Measurements from ENCODE around the gene INSRR. TPM values are rescaled to one million over a fixed set of nuclear protein-coding genes. Genes with fewer than 3 reads are reported as not detected.

INSRR gene
- total RNA-seq, 1 experiment from 2014 or later: not detected

GRCh38 chr1:156840186-156840897 lies 18.6 kb downstream of the INSRR start:
- no peaks in the 10 kb centered on the region for H4K20me1 ChIP-seq (ENCODE audit: low read length)
- H3K4me2 ChIP-seq (ENCODE audit: low read length): no peak overlapping the region
- no peaks in the 10 kb centered on the region for H3F3A ChIP-seq (ENCODE audit: low read length, unreplicated experiment)
- BruUV-seq (replicated peaks): no TSS peak
- DNase-seq: no peak
- H2AFZ ChIP-seq (ENCODE audit: low read length): no peak overlapping the region
- no peak overlapping the region for H3K27ac ChIP-seq (ENCODE audit: low read length)
- H3K4me3 ChIP-seq (ENCODE audit: low read length): no peak overlapping the region
- ChIA-PET CTCF (interaction anchor here (0.6 to 1.1 kb wide), 2 partner anchors 20 to 410 kb away, joined by 4 to 7 read pairs; partner anchors contain the start of gene NTRK1), POLR2A (ENCODE audit: unreplicated experiment) (no interaction called here)
- H3K27me3 ChIP-seq (ENCODE audit: low read length): no peaks in the 10 kb centered on the region
- no peaks in the 10 kb centered on the region for H3K4me1 ChIP-seq (ENCODE audit: insufficient read depth, low read length)
- no peak overlapping the region for H3K9ac ChIP-seq (ENCODE audit: low read length)
- TF ChIP-seq CTCF (conservative IDR thresholded peaks at IDR 0.05; ENCODE audit: low read depth, low read length): no peak
- no peak for TF ChIP-seq EZH2phosphoT487 (IDR thresholded peaks at IDR 0.05; ENCODE audit: borderline replicate concordance, low read length)
- TF ChIP-seq EZH2 (IDR thresholded peaks at IDR 0.05; ENCODE audit: low read length, unreplicated experiment): no peak
- H3K9me2 ChIP-seq (replicated peaks; ENCODE audit: low read length): no peaks in the 10 kb centered on the region
- intact Hi-C loops (cut with micrococcal nuclease): no loop called here
- no peaks in the 10 kb centered on the region for H3K9me3 ChIP-seq (ENCODE audit: low read length)
- H3K36me3 ChIP-seq (ENCODE audit: low read depth, low read length): no peaks in the 10 kb centered on the region
- ATAC-seq: no peak
- no peaks in the 10 kb centered on the region for H3K79me2 ChIP-seq (ENCODE audit: low read length)

- Histone ChIP-seq H3K9ac (ENCODE audit: low read length) (no peak overlapping the region), H3K4me1 (ENCODE audit: insufficient read depth, low read length) (no peaks in the 10 kb centered on the region), H2AFZ (ENCODE audit: low read length) (no peak overlapping the region), H3K4me3 (ENCODE audit: low read length) (no peak overlapping the region), H3K9me2 (replicated peaks; ENCODE audit: low read length) (no peaks in the 10 kb centered on the region), H3K27me3 (ENCODE audit: low read length) (no peaks in the 10 kb centered on the region), H3K36me3 (ENCODE audit: low read depth, low read length) (no peaks in the 10 kb centered on the region), H3K9me3 (ENCODE audit: low read length) (no peaks in the 10 kb centered on the region), H3K27ac (ENCODE audit: low read length) (no peak overlapping the region), H3F3A (ENCODE audit: low read length, unreplicated experiment) (no peaks in the 10 kb centered on the region), H4K20me1 (ENCODE audit: low read length) (no peaks in the 10 kb centered on the region), H3K79me2 (ENCODE audit: low read length) (no peaks in the 10 kb centered on the region), H3K4me2 (ENCODE audit: low read length) (no peak overlapping the region)
- no peak for DNase-seq
- no TSS peak for BruUV-seq (replicated peaks)
- intact Hi-C loops (cut with micrococcal nuclease): loop anchor here (1.0 to 2.0 kb wide), 2 partner anchors 51 to 87 kb away; no protein-coding TSS in a partner anchor
- no peak for ATAC-seq
- CTCF ChIA-PET: interaction anchor here (1.1 to 2.0 kb wide), 4 partner anchors 21 to 113 kb away, joined by 3 to 13 read pairs (median 7); partner anchors contain the start of gene NTRK1
- POLR2A ChIA-PET (ENCODE audit: unreplicated experiment): no interaction called here
- no peak for TF ChIP-seq EZH2 (IDR thresholded peaks at IDR 0.05; ENCODE audit: low read length, unreplicated experiment)
- no peak for TF ChIP-seq CTCF (conservative IDR thresholded peaks at IDR 0.05; ENCODE audit: low read depth, low read length)
- TF ChIP-seq EZH2phosphoT487 (IDR thresholded peaks at IDR 0.05; ENCODE audit: borderline replicate concordance, low read length): no peak
Observed at GRCh38 chr1:156839426-156840109, 19.3 kb downstream of the INSRR start.

All from PC-3 (cell line).